HUDEP-2 (cell line): ENCODE measurements around the gene DYNLT1.
"Not testable (repeated sequence)": the region's sequence is repeated elsewhere in the genome, so short reads cannot be mapped to it uniquely, and the experiment has no call there.

ENCODE experiments used
- DNase-seq, 76 experiments: peaks; one replicate each; lab custom pipeline; 2025; ENCODE audit not compliant: unreplicated experiment in 76 of 76; lab: John Stamatoyannopoulos, UW

DYNLT1 gene

DNA sequence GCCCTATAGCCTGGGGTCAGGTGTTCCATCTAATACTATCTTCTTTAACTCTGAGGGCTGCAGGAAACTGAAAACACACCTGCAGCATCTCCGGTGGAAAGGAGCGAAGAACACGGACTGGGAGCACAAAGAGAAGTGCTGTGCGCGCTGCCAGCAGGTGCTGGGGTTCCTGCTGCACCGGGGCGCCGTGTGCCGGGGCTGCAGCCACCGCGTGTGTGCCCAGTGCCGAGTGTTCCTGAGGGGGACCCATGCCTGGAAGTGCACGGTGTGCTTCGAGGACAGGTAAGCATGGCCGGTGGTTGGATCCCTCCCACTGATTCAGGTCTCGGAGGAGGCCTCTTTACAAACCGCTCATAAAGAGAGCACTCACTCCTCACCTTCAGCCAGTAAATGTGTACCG is 20.8 kb upstream of the DYNLT1 start:
- DNase-seq = no peak

- DNase-seq = no peak
Observed at GRCh38 chr6:158663625-158664165, 19.2 kb upstream of the DYNLT1 start.

DNA sequence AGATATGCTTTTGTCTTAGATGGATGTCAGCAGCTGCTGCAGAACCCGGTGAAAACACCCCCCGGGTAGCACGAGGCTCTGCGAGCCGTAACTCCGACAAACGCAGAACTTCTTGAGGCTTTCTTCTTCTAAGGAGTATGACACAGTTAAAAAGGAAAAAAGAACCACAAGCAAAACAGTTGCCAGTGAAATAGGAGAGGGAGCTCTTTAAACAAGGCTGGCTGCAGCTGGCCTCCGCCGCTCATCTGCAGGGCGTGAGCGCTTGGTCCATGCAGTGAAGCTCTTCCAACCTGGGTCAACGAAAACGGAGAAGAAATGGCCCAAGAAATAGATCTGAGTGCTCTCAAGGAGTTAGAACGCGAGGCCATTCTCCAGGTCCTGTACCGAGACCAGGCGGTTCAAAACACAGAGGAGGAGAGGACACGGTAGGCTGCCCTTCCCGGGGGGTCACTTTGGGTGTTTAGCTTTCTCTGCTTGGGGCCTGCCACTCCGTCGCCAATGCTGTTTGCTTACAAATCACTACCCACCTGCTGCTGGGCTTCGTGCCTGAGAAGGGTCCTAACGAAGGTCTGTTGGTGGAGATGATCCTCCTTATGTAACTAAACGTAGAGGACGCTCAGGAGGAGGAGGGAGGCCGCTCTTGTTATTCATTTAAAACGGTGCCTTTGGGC is 18.5 kb upstream of the DYNLT1 start:
- no peak for DNase-seq

DNA sequence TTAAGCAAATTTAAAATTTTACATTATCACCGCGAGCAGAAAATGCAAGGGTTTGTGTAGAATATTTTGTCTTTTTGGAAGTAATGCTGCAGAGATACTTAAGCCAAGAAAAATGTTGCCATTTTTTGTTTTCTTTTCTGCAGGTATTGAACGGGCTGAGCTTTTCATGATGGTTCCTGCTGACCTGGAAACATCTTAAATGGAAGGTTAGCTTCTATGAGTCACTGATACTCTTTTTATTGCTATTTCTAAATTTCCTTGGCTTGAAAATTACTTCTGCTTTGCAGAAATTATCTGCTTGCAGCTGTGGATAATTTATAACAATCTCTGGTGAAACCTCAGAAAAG is 18.0 kb upstream of the DYNLT1 start:
- no peak for DNase-seq

DNA sequence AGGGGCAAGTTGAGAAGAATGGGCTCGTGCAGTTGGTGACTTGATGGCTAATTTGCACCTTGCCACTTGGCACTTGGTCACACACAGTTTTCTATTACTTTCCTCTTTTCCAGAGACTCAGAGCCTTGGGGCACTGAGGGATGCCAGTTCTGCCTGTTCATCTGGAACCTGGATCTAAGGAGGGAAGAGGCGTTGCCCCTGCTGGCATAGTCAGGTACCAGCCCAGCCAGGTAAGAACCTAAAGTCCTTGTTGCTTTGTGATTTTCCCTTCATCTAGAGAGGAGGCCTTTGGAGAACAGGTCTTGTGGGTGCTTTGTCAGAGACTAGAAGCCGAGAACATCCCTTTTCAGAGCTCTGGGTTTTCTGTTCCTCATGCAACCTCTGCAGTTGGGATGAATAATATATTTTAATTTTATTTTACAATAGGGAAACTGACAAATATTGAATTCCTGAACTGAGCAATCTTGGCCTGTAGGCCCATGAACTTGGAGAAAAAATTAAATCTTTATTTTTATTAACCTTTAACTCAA is 16.7 kb upstream of the DYNLT1 start:
- no peak for DNase-seq

DNA sequence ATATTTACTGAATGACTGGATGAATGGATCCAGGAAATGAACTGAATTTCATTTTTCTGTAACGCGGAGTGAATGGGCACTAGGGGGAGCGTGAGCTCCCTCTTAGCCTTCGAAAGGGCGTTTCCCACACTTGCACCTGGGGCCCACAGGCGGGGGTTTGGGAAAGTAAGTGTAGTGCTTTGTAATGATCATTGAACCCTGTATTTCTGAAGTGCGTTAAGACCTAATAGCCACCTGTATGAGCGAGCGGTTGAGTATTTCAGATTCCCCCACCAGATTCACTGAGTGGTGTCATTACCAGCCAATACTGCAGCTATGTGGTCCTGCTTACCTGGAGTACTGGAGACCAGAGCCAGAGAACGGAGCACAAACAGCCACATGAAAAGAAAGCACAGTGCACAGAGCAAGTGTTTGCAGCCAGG is 15.8 kb upstream of the DYNLT1 start:
- DNase-seq = peak in 23 of 76 experiments; percentile 11 to 48 (median 24)

GRCh38 chr6:158656986-158657385 is 12.4 kb upstream of the DYNLT1 start:
- not testable (repeated sequence) for DNase-seq

GRCh38 chr6:158655569-158656450 is 11.3 kb upstream of the DYNLT1 start:
- no peak for DNase-seq

GRCh38 chr6:158654960-158655489 is 10.5 kb upstream of the DYNLT1 start:
- DNase-seq = no peak

DNA sequence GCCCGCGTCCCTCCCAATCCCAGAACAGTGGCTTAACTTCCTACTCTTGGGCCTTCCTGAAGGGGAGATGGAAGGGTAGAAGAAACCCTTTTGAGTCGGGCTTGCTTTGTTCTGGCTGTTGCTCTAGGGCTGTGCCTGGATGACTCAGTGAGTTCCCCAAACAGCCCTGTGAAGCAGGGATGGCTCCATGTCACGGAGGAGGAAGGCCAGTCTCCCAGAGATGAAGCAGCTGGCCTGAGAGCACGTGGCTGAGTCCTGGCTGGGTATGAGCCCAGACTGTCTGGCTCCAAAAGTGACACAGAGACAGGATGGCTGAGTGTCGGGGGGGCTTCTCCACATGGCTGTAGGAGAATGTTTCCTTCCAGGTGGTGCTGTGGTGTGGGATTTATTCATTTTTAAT is 10.0 kb upstream of the DYNLT1 start:
- no peak for DNase-seq

GRCh38 chr6:158653577-158654354 is 9.2 kb upstream of the DYNLT1 start:
- DNase-seq = peak in 1 of 76 experiments; percentile 17

- not testable (repeated sequence) for DNase-seq
Observed at GRCh38 chr6:158651981-158652737, 7.6 kb upstream of the DYNLT1 start.

GRCh38 chr6:158649289-158650143 is 5.0 kb upstream of the DYNLT1 start, which contains the start of gene SYTL3:
Gene SYTL3 (plus strand): TSS chr6:158650054. CDS start chr6:158663269, 13,215 bp downstream.
- DNase-seq = peak in 1 of 76 experiments; percentile 11

GRCh38 chr6:158648682-158649131 is 4.2 kb upstream of the DYNLT1 start:
- no peak for DNase-seq

- no peak for DNase-seq
Observed at GRCh38 chr6:158647501-158647900, 3.0 kb upstream of the DYNLT1 start.

GRCh38 chr6:158646023-158646910 is 1.7 kb upstream of the DYNLT1 start:
- no peak for DNase-seq
